GM18868 (cell line): ENCODE results near the gene KRT5.
"Not testable (repeated sequence)": the region's sequence is repeated elsewhere in the genome, so short reads cannot be mapped to it uniquely, and the experiment has no call there.

Experiments
- ATAC-seq: cut with Tn5 transposase; IDR thresholded peaks from one replicate; pipeline ENCODE4 v1.9.1; 2021; ENCODE audit warnings: mild to moderate bottlenecking, moderate library complexity; ENCODE audit not compliant: unreplicated experiment

The KRT5 gene

GRCh38 chr12:52497975-52498374 is 22.2 kb downstream of the KRT5 start:
- no peak for ATAC-seq

- no peak for ATAC-seq
Observed at GRCh38 chr12:52496590-52497071, 23.6 kb downstream of the KRT5 start.

- ATAC-seq: no peak
Observed at GRCh38 chr12:52496054-52496453, 24.1 kb downstream of the KRT5 start.

- ATAC-seq: no peak
Observed at GRCh38 chr12:52495389-52495788, 24.8 kb downstream of the KRT5 start.

- no peak for ATAC-seq
Observed at GRCh38 chr12:52494518-52494917, 25.7 kb downstream of the KRT5 start.

- no peak for ATAC-seq
Observed at GRCh38 chr12:52494100-52494499, 26.1 kb downstream of the KRT5 start.

GRCh38 chr12:52493172-52493571 is 27.0 kb downstream of the KRT5 start, which contains the start of gene KRT6A:
TSS of gene KRT6A (minus strand) at chr12:52493257. CDS start at chr12:52493188, 69 bp downstream.
- no peak for ATAC-seq

- not testable (repeated sequence) for ATAC-seq
Observed at GRCh38 chr12:52492405-52492804, 27.8 kb downstream of the KRT5 start.

GRCh38 chr12:52491495-52491894 is 28.7 kb downstream of the KRT5 start:
- ATAC-seq: not testable (repeated sequence)

GRCh38 chr12:52488736-52489135 is 31.5 kb downstream of the KRT5 start:
- no peak for ATAC-seq

- ATAC-seq: not testable (repeated sequence)
Observed at GRCh38 chr12:52487744-52488443, 32.3 kb downstream of the KRT5 start.

GRCh38 chr12:52487211-52487610 is 33.0 kb downstream of the KRT5 start:
- no peak for ATAC-seq

GRCh38 chr12:52486166-52487105 is 33.8 kb downstream of the KRT5 start:
- ATAC-seq: no peak

- no peak for ATAC-seq
Observed at GRCh38 chr12:52480073-52480472, 40.1 kb downstream of the KRT5 start.

- ATAC-seq: no peak
Observed at GRCh38 chr12:52477651-52478050, 42.5 kb downstream of the KRT5 start.

- no peak for ATAC-seq
Observed at GRCh38 chr12:52474212-52474611, 46.0 kb downstream of the KRT5 start.

- no peak for ATAC-seq
Observed at GRCh38 chr12:52473768-52474167, 46.4 kb downstream of the KRT5 start, which contains the start of gene KRT6C. TSS of gene KRT6C (minus strand) at chr12:52473805. CDS start at chr12:52473737, 68 bp downstream.

GRCh38 chr12:52469853-52470252 is 50.3 kb downstream of the KRT5 start:
- no peak for ATAC-seq

- ATAC-seq: no peak
Observed at GRCh38 chr12:52464897-52465296, 55.3 kb downstream of the KRT5 start.
